HG03469 (cell line): ENCODE data around the gene TMEM238L.
"Not testable (repeated sequence)": the region's sequence is repeated elsewhere in the genome, so short reads cannot be mapped to it uniquely, and the experiment has no call there.

ENCODE experiments used
- ATAC-seq: cut with Tn5 transposase; IDR thresholded peaks from one replicate; pipeline ENCODE4 v1.9.1; 2021; ENCODE audit warnings: mild to moderate bottlenecking, moderate library complexity, moderate number of reproducible peaks; ENCODE audit not compliant: unreplicated experiment

TMEM238L gene

GRCh38 chr17:10803830-10804475 is at the start of gene TMEM238L:
Gene TMEM238L (minus strand): TSS chr17:10804099. CDS start chr17:10803963, 136 bp downstream.
- ATAC-seq: no peak

GRCh38 chr17:10846636-10847035 is 42.7 kb upstream of the TMEM238L start:
- ATAC-seq: not testable (repeated sequence)

GRCh38 chr17:10845388-10845751 is 41.5 kb upstream of the TMEM238L start:
- no peak for ATAC-seq

GRCh38 chr17:10844621-10845387 is 40.9 kb upstream of the TMEM238L start:
- peak; percentile 46 for ATAC-seq

GRCh38 chr17:10843811-10844210 is 39.9 kb upstream of the TMEM238L start:
- no peak for ATAC-seq

GRCh38 chr17:10842658-10843057 is 38.8 kb upstream of the TMEM238L start:
- ATAC-seq: no peak

- ATAC-seq: no peak
These were observed 34.8 kb upstream of the TMEM238L start for GRCh38 chr17:10838682-10839081.

- no peak for ATAC-seq
These were observed 34.0 kb upstream of the TMEM238L start, which contains the start of gene PIRT for GRCh38 chr17:10837921-10838320. Gene PIRT (minus strand): TSS chr17:10838087. CDS start chr17:10825645, 12,442 bp downstream.

- ATAC-seq: no peak
These were observed 33.2 kb upstream of the TMEM238L start for GRCh38 chr17:10836966-10837590.

GRCh38 chr17:10836145-10836544 is 32.2 kb upstream of the TMEM238L start:
- ATAC-seq: no peak

- ATAC-seq: no peak
These were observed 27.8 kb upstream of the TMEM238L start for GRCh38 chr17:10831696-10832095.

GRCh38 chr17:10827898-10828552 is 24.1 kb upstream of the TMEM238L start:
- no peak for ATAC-seq

- ATAC-seq: no peak
These were observed 21.0 kb upstream of the TMEM238L start for GRCh38 chr17:10824874-10825273.

- no peak for ATAC-seq
These were observed 17.9 kb upstream of the TMEM238L start for GRCh38 chr17:10821770-10822169.

- no peak for ATAC-seq
These were observed 17.2 kb upstream of the TMEM238L start for GRCh38 chr17:10821054-10821453.

- no peak for ATAC-seq
These were observed 11.4 kb upstream of the TMEM238L start for GRCh38 chr17:10815319-10815718.

- ATAC-seq: no peak
These were observed 10.2 kb upstream of the TMEM238L start for GRCh38 chr17:10814075-10814474.

GRCh38 chr17:10812674-10813073 is 8.8 kb upstream of the TMEM238L start:
- no peak for ATAC-seq

- no peak for ATAC-seq
These were observed 5.7 kb upstream of the TMEM238L start for GRCh38 chr17:10809605-10810004.

GRCh38 chr17:10807704-10808128 is 3.8 kb upstream of the TMEM238L start:
- no peak for ATAC-seq

- no peak for ATAC-seq
These were observed 2.8 kb upstream of the TMEM238L start for GRCh38 chr17:10806545-10807262.
